Activated naive CD4-positive, alpha-beta T cell treated with Interleukin-2 at 50 U/mL for 16 hours (primary cell): ENCODE measurements around the gene PDE8A.
"Not testable (repeated sequence)": the region's sequence is repeated elsewhere in the genome, so short reads cannot be mapped to it uniquely, and the experiment has no call there.

Experiments
- DNase-seq: peaks from one replicate; pipeline ENCODE4 v3.0.0-alpha.2; 2020

PDE8A gene

DNA sequence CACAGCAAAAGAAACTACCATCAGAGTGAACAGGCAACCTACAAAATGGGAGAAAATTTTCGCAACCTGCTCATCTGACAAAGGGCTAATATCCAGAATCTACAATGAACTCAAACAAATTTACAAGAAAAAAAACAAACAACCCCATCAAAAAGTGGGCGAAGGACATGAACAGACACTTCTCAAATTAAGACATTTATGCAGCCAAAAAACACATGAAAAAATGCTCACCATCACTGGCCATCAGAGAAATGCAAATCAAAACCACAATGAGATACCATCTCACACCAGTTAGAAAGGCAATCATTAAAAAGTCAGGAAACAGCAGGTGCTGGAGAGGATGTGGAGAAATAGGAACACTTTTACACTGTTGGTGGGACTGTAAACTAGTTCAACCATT lies 30.1 kb downstream of the PDE8A start:
- not testable (repeated sequence) for DNase-seq

GRCh38 chr15:85013785-85014184 lies 32.1 kb downstream of the PDE8A start:
- no peak for DNase-seq

- no peak for DNase-seq
Measured at GRCh38 chr15:85014932-85015331, 33.3 kb downstream of the PDE8A start.

GRCh38 chr15:85016275-85016674 lies 34.6 kb downstream of the PDE8A start:
- DNase-seq, result no peak

- DNase-seq, result no peak
Measured at GRCh38 chr15:85019815-85020590, 38.3 kb downstream of the PDE8A start.

DNA sequence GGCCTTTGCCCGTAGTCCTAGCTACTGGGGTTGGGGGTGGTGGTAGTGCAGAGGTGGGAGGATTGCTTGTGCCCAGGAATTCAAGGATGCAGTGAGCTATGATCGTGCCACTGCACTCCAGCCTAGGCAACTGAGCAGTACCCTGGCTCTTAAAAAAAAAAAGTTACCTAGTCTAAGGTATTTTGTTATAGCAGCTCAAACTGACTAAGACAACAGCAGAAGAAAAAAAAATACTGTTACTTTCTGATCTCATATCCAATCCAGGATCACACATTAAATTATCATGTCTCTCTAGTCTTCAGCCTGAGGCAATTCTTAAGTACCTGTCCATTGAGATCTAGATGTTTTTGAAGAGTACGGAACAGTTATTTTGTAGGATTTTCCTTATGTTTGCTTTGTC lies 39.8 kb downstream of the PDE8A start:
- DNase-seq, result no peak

GRCh38 chr15:85022860-85023403 lies 41.3 kb downstream of the PDE8A start:
- no peak for DNase-seq

DNA sequence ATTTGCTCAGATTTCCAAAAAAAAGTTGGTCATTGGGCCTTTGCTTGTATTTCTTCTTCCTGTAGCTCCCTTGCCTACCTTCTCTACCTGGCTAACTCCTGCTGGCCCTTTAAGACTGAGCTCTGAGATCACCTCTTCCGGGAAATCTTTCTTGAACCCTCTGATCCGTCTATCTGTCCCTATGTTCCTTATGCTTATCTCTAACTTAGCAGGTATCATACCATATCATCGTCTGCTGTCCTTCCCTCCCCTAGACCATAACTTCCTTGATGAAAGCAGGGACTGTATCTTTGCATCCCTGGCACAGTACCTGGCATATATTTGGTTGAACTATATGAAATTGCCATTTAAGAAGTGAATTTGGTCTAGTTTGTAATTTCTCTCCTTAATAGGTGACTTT lies 42.3 kb downstream of the PDE8A start:
- no peak for DNase-seq

GRCh38 chr15:85024509-85025336 lies 43.1 kb downstream of the PDE8A start:
- DNase-seq, result no peak

DNA sequence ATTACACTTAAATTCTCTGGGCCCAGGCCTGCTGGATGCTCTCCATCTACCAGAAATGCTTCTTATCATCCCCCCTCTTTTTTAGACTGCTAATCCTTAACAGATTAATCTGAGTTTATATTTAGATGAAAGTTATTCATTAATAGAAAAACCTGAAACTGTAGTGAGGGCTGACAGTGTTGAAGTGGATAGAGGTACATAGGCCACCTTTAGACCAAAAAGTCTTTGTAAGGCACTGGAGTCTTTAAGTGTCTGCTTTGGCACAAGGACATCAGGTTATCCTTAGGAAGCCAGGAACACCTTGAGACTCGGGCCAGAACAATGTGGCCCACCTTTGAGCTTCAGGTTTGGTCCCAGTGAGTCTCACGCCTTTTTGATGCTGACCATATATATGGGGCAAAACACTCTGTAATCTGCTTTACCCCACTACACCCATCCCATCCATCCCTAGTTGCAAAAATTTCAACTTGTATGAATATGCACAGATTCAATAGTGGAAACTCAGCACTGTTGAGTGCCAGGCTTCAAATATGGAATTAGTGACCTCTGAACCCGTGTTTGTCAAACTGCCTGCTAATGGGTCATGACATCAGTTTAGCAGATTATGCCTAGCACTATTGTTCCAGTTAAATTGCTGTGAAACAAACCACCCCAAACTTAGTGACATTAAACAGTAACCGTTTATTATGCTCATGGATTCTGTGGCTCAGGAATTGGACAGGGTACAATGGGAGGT lies 44.0 kb downstream of the PDE8A start:
- DNase-seq, result no peak

DNA sequence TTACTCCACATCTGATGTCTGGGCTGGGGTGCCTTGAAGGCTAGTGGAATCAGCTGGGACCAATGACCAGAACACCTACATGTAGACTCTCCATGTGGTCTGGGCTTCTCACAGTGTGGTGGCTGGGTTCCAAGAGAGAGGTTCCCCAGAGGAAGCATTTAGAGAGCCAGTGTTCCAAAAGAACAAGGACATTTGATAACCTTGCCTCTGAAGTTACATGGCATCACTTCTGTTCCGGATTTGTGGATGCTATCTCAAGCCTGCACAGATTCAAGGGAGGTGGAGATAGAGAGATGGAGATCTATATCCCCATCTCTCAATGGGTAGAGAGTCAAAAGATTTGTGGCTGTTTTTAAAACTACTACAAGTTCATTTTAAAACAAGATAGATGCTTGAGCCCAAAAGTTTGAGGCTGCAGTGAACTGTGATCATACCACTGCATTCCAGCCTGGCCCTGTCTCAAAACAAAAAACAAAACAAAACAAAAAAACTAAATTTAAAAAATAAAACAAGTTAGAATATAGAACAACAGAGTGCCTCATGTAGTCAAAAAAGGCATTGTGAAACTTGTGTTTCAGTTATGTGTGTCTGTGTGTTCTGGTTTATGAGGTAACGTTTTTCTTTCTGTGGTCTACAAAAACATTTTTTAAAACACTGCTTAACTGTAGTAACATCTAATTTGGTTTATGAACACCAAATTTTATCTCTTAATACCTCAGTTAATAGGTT lies 44.8 kb downstream of the PDE8A start:
- DNase-seq, result no peak

GRCh38 chr15:85027033-85027380 lies 45.4 kb downstream of the PDE8A start:
- DNase-seq, result no peak

- no peak for DNase-seq
Measured at GRCh38 chr15:85027421-85027820, 45.8 kb downstream of the PDE8A start.

GRCh38 chr15:85028416-85028815 lies 46.8 kb downstream of the PDE8A start:
- DNase-seq, result no peak

DNA sequence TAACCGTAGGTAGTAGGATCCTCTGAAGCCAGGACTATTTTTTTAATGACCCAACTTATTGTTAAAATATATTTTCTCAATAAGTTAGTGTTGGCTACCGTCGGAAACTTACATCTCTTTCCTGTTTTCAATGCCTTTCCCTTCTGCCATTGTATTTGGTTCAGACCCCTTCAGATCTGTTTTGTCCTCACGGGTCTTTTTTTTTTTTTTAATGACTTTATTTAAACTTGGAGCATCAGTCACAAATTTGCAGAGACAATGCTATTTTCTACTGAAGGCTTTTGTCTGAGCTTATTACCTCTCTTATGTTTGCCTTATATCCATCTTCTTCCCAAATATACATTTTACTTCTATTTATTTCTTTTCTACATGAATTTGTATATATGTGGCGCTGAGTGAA lies 47.6 kb downstream of the PDE8A start:
- DNase-seq, result no peak

DNA sequence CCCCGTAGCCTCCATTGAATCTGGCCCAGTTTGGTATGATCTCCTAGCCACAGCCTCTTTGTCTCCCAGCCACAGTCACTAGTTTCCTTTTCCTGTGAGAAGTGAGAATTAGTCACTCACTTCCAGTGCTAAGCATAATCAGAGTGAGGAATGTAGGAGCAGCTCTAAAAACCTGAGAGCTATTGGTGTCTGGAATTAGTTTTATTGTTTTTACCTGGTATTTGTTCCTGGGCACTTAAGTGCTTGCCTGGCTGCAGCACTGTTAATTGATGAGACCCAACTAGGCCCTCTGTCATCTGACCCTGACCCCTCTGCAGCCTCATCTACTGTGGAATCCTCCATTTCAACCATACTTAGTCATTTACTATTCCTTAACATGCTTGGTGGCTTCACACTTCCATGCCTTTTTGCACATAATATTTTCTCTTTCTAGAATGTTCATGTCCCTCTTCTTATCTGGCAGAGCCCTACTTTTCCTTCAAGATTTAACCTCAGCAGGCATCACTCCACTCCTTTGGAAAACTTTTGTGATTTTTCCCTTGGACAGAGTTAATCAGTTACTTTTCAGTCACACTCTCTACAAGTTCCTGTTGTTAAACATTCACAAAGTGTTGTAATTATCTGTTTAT lies 48.8 kb downstream of the PDE8A start:
- no peak for DNase-seq

DNA sequence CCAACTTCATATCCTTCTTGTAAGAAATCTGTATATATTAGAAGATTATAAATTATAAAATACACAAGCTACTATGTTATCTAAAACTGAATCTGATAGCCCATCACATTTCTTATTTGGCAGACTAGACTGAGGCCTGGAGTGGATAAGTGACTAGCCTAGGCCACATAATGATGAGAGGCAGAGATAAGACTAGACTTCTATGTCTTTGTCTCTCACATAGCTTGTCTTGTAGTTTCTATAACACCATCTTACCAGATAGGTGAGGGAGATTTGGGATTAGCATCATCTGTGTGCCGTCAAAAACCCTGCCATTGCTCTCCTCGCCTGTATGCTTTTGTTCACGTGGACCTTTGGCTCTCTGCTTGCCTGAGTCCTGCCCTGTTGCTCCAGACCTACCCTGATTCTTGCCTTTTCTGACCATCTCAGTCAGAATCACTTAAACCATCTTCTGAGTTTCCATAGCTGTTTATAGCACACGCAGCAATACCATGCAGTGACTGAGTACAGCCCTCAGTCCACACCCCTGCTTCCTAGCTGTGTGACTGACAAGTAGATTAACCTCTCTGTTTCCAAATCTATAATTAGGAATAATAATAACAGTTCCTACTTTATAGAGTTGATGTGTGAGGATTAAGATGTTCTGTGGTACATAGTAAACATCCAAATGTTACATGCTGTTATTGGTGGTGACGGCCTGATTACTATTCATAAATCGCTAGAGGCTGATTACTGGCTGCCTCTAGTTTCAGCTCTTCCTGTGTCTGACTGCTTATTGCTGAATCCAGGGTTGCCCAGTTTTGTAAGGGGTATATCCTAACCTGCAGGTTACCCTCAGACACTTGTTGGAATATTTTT lies 49.7 kb downstream of the PDE8A start:
- DNase-seq, result no peak

DNA sequence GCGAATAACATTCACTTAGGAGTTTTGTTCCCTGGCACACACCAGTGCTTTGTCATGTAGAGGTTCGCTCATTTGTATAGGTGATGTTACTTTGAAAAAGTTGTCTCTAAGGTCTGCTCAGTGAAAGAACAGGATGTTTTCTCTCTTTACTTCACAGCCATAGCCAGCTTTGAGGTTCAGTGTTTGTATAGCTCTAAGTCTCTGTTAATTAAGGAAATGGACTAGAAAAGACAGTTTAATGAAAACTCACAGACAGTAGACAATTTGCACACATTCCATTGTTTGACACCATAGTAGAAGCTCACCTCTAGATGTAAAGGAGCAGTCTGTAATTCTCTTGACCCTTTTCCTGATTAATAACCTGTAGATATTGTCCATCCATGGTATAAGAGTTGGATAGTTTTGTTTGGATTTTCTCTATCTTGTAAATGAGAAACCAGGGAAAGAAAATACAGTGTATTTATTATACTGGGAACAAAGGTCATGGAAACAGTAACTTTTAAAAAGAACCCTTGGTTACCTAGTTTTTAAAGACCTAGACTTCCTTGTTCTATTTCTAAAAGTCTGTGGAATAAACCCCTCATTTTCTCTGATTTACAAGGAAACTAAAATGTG lies 50.4 kb downstream of the PDE8A start:
- DNase-seq, result no peak

DNA sequence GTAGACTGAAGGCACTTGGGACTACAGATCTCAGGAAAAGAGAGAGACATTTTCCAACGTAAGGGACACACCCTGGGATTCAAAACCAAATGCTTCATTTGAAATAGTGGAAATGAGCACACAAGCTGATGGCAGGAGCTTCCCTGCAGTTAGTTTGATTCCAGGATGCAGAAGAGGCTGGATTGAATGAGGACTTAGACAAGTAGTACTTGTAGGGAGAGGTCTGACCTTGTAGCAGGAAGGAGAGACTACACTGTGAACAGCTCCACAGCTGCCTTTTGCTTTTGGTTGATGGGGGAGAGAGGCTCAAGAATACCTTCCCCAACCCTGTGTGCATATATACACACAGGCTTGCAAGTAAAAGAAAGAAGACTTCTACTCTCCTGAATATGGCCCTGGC lies 51.5 kb downstream of the PDE8A start:
- no peak for DNase-seq

DNA sequence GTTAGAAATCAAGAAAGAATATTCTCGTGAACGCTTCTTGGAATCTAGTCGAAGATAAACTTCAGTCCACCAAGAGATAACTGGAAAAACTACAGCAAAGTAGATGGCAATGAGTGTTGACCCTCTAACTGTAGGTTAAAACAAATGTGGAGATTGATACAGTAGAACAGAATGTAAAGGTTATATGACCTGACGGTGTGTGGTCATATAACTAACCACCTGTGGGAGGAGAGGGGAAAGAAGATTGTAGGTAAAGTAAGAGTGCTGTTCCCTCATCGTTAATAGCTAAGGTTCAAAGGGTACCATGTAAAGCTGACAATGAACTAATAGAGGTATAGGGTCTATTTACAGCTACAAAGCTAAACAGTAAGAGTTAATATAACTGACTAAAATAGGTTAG lies 52.6 kb downstream of the PDE8A start:
- no peak for DNase-seq

- DNase-seq, result no peak
Measured at GRCh38 chr15:85035980-85036379, 54.3 kb downstream of the PDE8A start.
